Ovary (tissue), 3 donors: ENCODE data around the gene CHST6.

Experiments
- EP300 ChIP-seq: sonication (generic); formaldehyde crosslinking; IDR thresholded peaks from one replicate; pipeline ENCODE4 v1.6.1; 2017; ENCODE audit warnings: antibody characterized with exemption
- TF ChIP-seq, protein P1 (sequence below), 3 donors: fragments of 450-650 bp in 2 of 3; fragments of 200-600 bp in 1 of 3; IDR thresholded peaks; one replicate each; pipeline versions ENCODE4 v1.5.1 to v1.8.0; 2016 to 2022; ENCODE audit warnings: antibody characterized with exemption in 3 of 3, mild to moderate bottlenecking in 1 of 3
- donor health status: DM: no; HTN: no; CAD: no.

DNA sequence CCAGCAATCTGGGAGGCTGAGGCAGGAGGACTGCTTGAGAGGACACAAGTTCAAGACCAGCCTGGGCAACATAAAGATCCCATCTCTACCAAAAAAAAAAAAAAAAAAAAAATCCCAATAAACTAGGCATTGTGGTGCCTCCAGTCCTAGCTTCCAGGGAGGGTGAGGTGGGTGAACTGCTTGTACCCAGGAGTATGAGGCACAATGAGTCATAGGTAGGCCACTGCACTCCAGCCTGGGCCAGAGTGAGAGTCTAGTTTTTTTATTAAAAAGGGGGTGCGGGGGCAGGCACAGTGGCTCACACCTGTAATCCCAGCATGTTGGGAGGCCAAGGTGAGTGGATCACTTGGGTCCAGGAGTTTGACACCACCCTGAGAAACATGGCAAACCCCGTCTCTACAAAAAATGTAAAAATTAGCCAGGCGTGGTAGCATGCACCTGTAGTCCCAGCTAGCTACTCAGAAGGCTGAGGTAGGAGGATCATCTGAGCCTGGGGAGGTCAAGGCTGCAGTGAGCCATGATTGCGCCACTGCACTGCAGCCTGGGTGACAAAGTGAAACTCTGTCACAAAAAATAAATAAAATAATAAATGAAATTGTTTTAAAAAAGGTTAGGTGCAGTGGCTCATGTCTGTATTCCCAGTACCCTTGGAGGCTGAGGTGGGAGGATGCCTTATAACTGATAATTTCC is 7.8 kb upstream of the CHST6 start:
- TF ChIP-seq, protein P1, sequence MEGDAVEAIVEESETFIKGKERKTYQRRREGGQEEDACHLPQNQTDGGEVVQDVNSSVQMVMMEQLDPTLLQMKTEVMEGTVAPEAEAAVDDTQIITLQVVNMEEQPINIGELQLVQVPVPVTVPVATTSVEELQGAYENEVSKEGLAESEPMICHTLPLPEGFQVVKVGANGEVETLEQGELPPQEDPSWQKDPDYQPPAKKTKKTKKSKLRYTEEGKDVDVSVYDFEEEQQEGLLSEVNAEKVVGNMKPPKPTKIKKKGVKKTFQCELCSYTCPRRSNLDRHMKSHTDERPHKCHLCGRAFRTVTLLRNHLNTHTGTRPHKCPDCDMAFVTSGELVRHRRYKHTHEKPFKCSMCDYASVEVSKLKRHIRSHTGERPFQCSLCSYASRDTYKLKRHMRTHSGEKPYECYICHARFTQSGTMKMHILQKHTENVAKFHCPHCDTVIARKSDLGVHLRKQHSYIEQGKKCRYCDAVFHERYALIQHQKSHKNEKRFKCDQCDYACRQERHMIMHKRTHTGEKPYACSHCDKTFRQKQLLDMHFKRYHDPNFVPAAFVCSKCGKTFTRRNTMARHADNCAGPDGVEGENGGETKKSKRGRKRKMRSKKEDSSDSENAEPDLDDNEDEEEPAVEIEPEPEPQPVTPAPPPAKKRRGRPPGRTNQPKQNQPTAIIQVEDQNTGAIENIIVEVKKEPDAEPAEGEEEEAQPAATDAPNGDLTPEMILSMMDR (IDR thresholded peaks at IDR 0.05): no peak
- no peak for TF ChIP-seq EP300
